ENCODE data around the gene SLC34A2. TPM values are rescaled to one million over a fixed set of nuclear protein-coding genes. Genes with fewer than 3 reads are reported as not detected.

The SLC34A2 gene
- total RNA-seq, 1 donor from 2014 or later: 0.32 TPM

- H3K36me3 ChIP-seq (ENCODE audit: insufficient read depth, low read length): no peaks in the 10 kb centered on the region
- no peak overlapping the region for H3K9ac ChIP-seq (ENCODE audit: low read length)
- no peaks in the 10 kb centered on the region for H3K9me3 ChIP-seq (ENCODE audit: insufficient read depth, low read depth, low read length)
- Mint-ChIP-seq H3K4me3 (ENCODE audit: unreplicated experiment) (no peak overlapping the region), H3K9me3 (ENCODE audit: unreplicated experiment) (peaks cover 3% of the 10 kb centered on the region), H3K4me1 (ENCODE audit: low read depth, unreplicated experiment) (no peaks in the 10 kb centered on the region), H3K27me3 (ENCODE audit: low read depth, unreplicated experiment) (peaks cover 12% of the 10 kb centered on the region), H3K36me3 (ENCODE audit: low read depth, unreplicated experiment) (no peaks in the 10 kb centered on the region), H3K27ac (ENCODE audit: unreplicated experiment) (no peak overlapping the region)
- H3K79me2 ChIP-seq (ENCODE audit: insufficient read depth, low read length): no peaks in the 10 kb centered on the region
- H4K20me1 ChIP-seq (ENCODE audit: insufficient read depth, low read length): no peaks in the 10 kb centered on the region
- no peak overlapping the region for H2AFZ ChIP-seq (ENCODE audit: low read depth, low read length)
- TF ChIP-seq EZH2 (IDR thresholded peaks at IDR 0.05; ENCODE audit: insufficient read depth, low read length): no peak
- H3K4me2 ChIP-seq (ENCODE audit: low read length): no peak overlapping the region
- H3K4me3 ChIP-seq (ENCODE audit: insufficient read depth, low read depth, low read length): no peak overlapping the region
- FAIRE-seq (no peak), DNase-seq (ENCODE audit: low read depth) (no peak)
- no peaks in the 10 kb centered on the region for H3K4me1 ChIP-seq (ENCODE audit: insufficient read depth, low read length)
- H3K27me3 ChIP-seq (ENCODE audit: insufficient read depth, low read length): no peaks in the 10 kb centered on the region
- no peak overlapping the region for H3K27ac ChIP-seq (ENCODE audit: low read depth, low read length)
These were observed 58.2 kb downstream of the SLC34A2 start for GRCh38 chr4:25713812-25714211.

- no peaks in the 10 kb centered on the region for H3K36me3 Mint-ChIP-seq (ENCODE audit: low read depth, unreplicated experiment)
- H3K9me3 Mint-ChIP-seq (ENCODE audit: unreplicated experiment): no peaks in the 10 kb centered on the region
- DNase-seq (ENCODE audit: low read depth) (no peak), FAIRE-seq (no peak)
- no peak overlapping the region for H3K9ac ChIP-seq (ENCODE audit: low read length)
- H3K27me3 Mint-ChIP-seq (ENCODE audit: low read depth, unreplicated experiment): peaks cover 14% of the 10 kb centered on the region
- H3K27ac ChIP-seq (ENCODE audit: low read depth, low read length): no peak overlapping the region
- no peak overlapping the region for H3K4me2 ChIP-seq (ENCODE audit: low read length)
- no peak overlapping the region for H3K4me3 ChIP-seq (ENCODE audit: insufficient read depth, low read depth, low read length)
- H3K4me3 Mint-ChIP-seq (ENCODE audit: unreplicated experiment): no peak overlapping the region
- H3K27ac Mint-ChIP-seq (ENCODE audit: unreplicated experiment): no peak overlapping the region
- no peak overlapping the region for H2AFZ ChIP-seq (ENCODE audit: low read depth, low read length)
- no peaks in the 10 kb centered on the region for H4K20me1 ChIP-seq (ENCODE audit: insufficient read depth, low read length)
- H3K4me1 ChIP-seq (ENCODE audit: insufficient read depth, low read length): no peaks in the 10 kb centered on the region
- no peak for TF ChIP-seq CTCF (IDR thresholded peaks at IDR 0.05; ENCODE audit: insufficient read depth, low read depth, low read length)
- no peak for TF ChIP-seq EZH2 (IDR thresholded peaks at IDR 0.05; ENCODE audit: insufficient read depth, low read length)
- no peaks in the 10 kb centered on the region for H3K9me3 ChIP-seq (ENCODE audit: insufficient read depth, low read depth, low read length)
- no peaks in the 10 kb centered on the region for H3K79me2 ChIP-seq (ENCODE audit: insufficient read depth, low read length)
- H3K27me3 ChIP-seq (ENCODE audit: insufficient read depth, low read length): no peaks in the 10 kb centered on the region
- H3K36me3 ChIP-seq (ENCODE audit: insufficient read depth, low read length): no peaks in the 10 kb centered on the region
- H3K4me1 Mint-ChIP-seq (ENCODE audit: low read depth, unreplicated experiment): peaks cover 1% of the 10 kb centered on the region
These were observed 67.3 kb downstream of the SLC34A2 start for GRCh38 chr4:25722964-25723363.

GRCh38 chr4:25723409-25723808, 67.8 kb downstream of the SLC34A2 start:
- H3K27me3 Mint-ChIP-seq (ENCODE audit: low read depth, unreplicated experiment): peaks cover 16% of the 10 kb centered on the region
- H3K4me3 Mint-ChIP-seq (ENCODE audit: unreplicated experiment): no peak overlapping the region
- peak; percentile 10 for DNase-seq (ENCODE audit: low read depth)
- H3K36me3 Mint-ChIP-seq (ENCODE audit: low read depth, unreplicated experiment): no peaks in the 10 kb centered on the region
- Histone ChIP-seq H3K79me2 (ENCODE audit: insufficient read depth, low read length) (no peaks in the 10 kb centered on the region), H3K9me3 (ENCODE audit: insufficient read depth, low read depth, low read length) (no peaks in the 10 kb centered on the region), H2AFZ (ENCODE audit: low read depth, low read length) (no peak overlapping the region), H3K4me1 (ENCODE audit: insufficient read depth, low read length) (no peaks in the 10 kb centered on the region), H3K27ac (ENCODE audit: low read depth, low read length) (no peak overlapping the region), H3K36me3 (ENCODE audit: insufficient read depth, low read length) (no peaks in the 10 kb centered on the region), H3K27me3 (ENCODE audit: insufficient read depth, low read length) (no peaks in the 10 kb centered on the region), H3K9ac (ENCODE audit: low read length) (no peak overlapping the region), H3K4me3 (ENCODE audit: insufficient read depth, low read depth, low read length) (no peak overlapping the region), H4K20me1 (ENCODE audit: insufficient read depth, low read length) (no peaks in the 10 kb centered on the region), H3K4me2 (ENCODE audit: low read length) (no peak overlapping the region)
- peaks cover 1% of the 10 kb centered on the region for H3K4me1 Mint-ChIP-seq (ENCODE audit: low read depth, unreplicated experiment)
- H3K9me3 Mint-ChIP-seq (ENCODE audit: unreplicated experiment): no peaks in the 10 kb centered on the region
- no peak overlapping the region for H3K27ac Mint-ChIP-seq (ENCODE audit: unreplicated experiment)
- TF ChIP-seq CTCF (IDR thresholded peaks at IDR 0.05; ENCODE audit: insufficient read depth, low read depth, low read length) (no peak), EZH2 (IDR thresholded peaks at IDR 0.05; ENCODE audit: insufficient read depth, low read length) (no peak)
- no peak for FAIRE-seq
